GM18951 (cell line): Measurements from ENCODE around the gene RASL10A.

Experiments used
- POLR2A ChIP-seq: IDR thresholded peaks from 4 replicates; pipeline ENCODE4 v1.6.1; 2011; ENCODE audit warnings: mild to moderate bottlenecking; ENCODE audit not compliant: insufficient read length, insufficient read depth; ENCODE audit errors: extremely low read depth
- in situ Hi-C: fragments of 300-500 bp; cut with MboI; formaldehyde crosslinking; loops from one replicate; pipeline ENCODE4 v1.12.0; 2022; ENCODE audit warnings: low sequenced_read_pairs, mixed read lengths, inconsistent platforms; ENCODE audit not compliant: unreplicated experiment

The RASL10A gene

DNA sequence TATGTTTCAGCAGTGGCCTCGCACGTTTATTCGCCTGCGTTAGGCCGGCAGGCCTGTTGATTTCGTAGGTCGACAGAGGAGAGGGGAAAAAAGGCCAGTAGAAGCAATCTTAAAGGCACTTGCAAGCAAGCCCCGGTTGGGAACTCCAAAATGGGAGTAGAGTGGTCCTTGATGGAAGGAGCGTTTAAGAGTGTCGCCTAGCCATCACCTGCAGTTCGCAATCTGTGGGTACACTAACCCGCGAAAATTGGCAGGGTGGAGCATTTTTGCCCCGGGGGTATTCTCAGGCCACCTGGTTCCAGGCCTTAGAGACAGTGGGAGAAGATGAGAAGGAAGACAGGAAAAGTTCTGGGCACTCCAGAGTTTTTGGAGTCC is 46.3 kb downstream of the RASL10A start:
- TF ChIP-seq POLR2A = no peak
- in situ Hi-C loops = no loop called here

- in situ Hi-C loops = no loop called here
- no peak for TF ChIP-seq POLR2A
These were observed 46.8 kb downstream of the RASL10A start for GRCh38 chr22:29268511-29269229.

- in situ Hi-C loops = no loop called here
These were observed 47.5 kb downstream of the RASL10A start, which contains the start of the genes EWSR1 and RHBDD3 for GRCh38 chr22:29267858-29268510. Gene EWSR1, plus strand, starts transcription at chr22:29268268. Its CDS starts 69 bp downstream, at chr22:29268337. Gene RHBDD3, minus strand, starts transcription at chr22:29267981. Its CDS starts 2,355 bp downstream, at chr22:29265626.

GRCh38 chr22:29267462-29267857 is 48.0 kb downstream of the RASL10A start:
- TF ChIP-seq POLR2A = no peak
- in situ Hi-C loops = no loop called here

More at GRCh38 chr22:29267858-29268510, 47.5 kb downstream of the RASL10A start, which contains the start of the genes EWSR1 and RHBDD3:
- TF ChIP-seq POLR2A = peak; percentile 62

DNA sequence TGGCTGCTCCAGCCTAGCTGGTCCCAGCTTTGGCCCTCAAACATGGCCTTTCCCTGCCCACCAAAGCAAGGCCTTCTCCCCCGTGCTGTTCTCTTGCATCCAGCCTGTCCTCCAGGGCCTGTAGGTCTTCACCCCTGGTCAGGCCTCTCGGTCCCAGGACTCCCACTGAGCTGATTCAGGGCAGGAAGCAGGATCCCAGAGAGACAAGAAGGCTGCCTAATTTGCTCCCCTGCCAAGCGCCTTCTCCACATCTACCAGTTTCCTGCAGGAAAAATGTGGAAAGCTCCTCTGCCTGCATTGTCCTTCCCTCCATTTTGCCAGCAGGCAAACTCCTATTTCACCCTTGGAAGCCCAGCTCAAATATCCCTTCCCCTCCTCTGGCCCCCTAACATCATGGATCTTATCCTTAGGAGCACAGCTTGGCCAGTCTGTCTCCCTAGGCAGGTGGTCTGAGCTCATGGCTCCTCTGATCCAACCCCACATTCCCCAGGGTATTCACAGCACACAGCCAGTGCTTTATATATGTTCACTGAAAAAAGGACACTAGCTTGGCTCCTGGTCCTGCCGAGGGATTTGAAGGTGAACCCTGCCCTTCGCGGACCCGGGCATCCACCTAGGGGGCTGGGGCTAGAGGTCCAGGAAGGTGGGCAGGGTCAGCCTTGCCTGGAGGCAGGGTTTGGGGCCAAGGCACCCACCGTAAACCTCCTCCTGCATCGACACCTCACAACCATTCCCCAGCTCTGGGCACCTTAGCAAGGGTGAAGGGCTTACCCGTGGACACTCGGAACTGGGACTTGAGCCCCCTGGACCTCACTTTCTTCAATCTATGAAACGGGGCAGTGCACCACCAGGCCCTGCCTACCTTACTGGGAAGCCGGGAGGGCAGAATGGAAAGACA is 48.7 kb downstream of the RASL10A start:
- in situ Hi-C loops = no loop called here
- TF ChIP-seq POLR2A = no peak

DNA sequence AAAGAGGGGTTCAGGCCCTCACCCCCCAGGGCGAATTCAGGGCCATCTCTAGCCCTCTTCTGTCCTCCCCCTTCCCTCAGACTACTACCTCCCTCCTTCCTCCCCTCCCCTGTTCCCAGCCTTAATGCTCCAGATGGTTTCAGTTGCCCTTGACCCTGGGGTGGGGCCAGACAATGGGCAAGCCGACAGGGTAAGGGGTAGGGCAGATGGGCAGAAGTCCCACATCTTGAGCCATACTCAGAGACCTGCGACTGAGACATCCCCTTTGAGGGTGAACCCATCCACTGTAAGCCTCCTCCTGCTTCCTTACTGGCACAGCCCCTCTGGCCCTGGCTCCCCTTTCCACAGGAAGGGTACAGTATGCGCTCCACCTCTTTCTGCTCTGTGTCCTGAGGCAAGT is 49.6 kb downstream of the RASL10A start:
- in situ Hi-C loops = no loop called here
- TF ChIP-seq POLR2A = no peak

GRCh38 chr22:29265305-29265704 is 50.2 kb downstream of the RASL10A start:
- no peak for TF ChIP-seq POLR2A
- in situ Hi-C loops = no loop called here

DNA sequence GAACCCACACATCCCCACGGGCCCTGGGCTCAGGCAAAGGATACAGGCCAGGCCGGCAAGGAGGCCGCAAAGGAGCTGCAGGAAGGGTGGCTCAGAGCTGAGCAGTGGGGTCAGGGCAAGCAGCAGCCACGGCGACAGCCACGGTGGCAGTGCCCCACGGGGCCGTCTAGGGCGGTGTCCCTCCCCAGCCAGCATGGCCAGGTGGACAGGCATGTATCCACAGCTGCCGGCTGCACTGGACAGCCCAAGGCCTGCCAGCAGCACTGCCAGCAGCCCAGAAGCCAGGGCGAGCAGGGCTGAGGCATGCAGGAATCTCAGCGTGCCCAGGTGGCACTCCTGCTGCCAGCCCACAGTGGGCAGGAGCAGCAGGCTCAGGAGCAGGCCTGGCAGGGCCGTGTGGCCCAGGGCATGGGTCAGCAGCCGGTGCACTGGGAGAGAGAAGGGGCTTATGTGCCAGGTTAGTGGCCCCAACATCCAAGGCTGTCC is 51.7 kb downstream of the RASL10A start:
- TF ChIP-seq POLR2A = no peak
- in situ Hi-C loops = no loop called here
